ENCODE measurements around the gene TRIP12. TPM values are rescaled to one million over a fixed set of nuclear protein-coding genes. Genes with fewer than 3 reads are reported as not detected.

Gene TRIP12
- total and polyA plus RNA-seq, 2 of the 8 experiments (the other 6 are each of a cell fraction or from before 2014, with no cell fraction given) = 23.1 to 174 TPM

- TF ChIP-seq MAFK (IDR thresholded peaks at IDR 0.05; ENCODE audit: low read depth, low read length) (no peak), POLR2A (IDR thresholded peaks at IDR 0.05; ENCODE audit: control extremely low read depth in 1 of 2, low read depth in 2 of 2, low read length in 2 of 2) (no peak), GTF2F1 (IDR thresholded peaks at IDR 0.05; ENCODE audit: borderline replicate concordance, low read depth, low read length) (no peak), NRF1 (IDR thresholded peaks at IDR 0.05; ENCODE audit: low read depth, low read length) (no peak), SRF (IDR thresholded peaks at IDR 0.05; ENCODE audit: low read depth, low read length) (no peak)
- no peak overlapping the region for H2AFZ ChIP-seq (ENCODE audit: low read length)
- H3K23ac ChIP-seq (ENCODE audit: insufficient read length) = no peak overlapping the region
- ChIA-PET POLR2A (ENCODE audit: partially characterized antibody) (no interaction called here), CTCF (ENCODE audit: partially characterized antibody) (no interaction called here)
- no peak overlapping the region for H3K4ac ChIP-seq (replicated peaks; ENCODE audit: insufficient read length, low read depth, low read length)
- H3K4me3 ChIP-seq (ENCODE audit: extremely low read depth in 1 of 4, insufficient read depth in 2 of 4, low read depth in 3 of 4, low read length in 4 of 4) = no peak overlapping the region
- H2BK15ac ChIP-seq (ENCODE audit: low read length) = no peak overlapping the region
- no peak overlapping the region for H2BK12ac ChIP-seq (ENCODE audit: low read depth, low read length)
- no peaks in the 10 kb centered on the region; a peak in 1 of 4 replicates for H3K79me2 ChIP-seq (ENCODE audit: control insufficient read depth in 1 of 2, insufficient read depth in 2 of 2, low read length in 2 of 2)
- no peak overlapping the region for H2BK120ac ChIP-seq (replicated peaks; ENCODE audit: low read depth, low read length)
- H3K79me1 ChIP-seq (ENCODE audit: low read depth, low read length) = no peaks in the 10 kb centered on the region
- no peak overlapping the region for H3K56ac ChIP-seq (replicated peaks; ENCODE audit: insufficient read length, low read depth, low read length)
- no peak overlapping the region for H3K14ac ChIP-seq (ENCODE audit: insufficient read length)
- H3K36me3 ChIP-seq (ENCODE audit: control insufficient read depth in 2 of 4, insufficient read depth in 4 of 4, low read length in 3 of 4) = peaks cover 0 to 34% (median 3%) of the 10 kb centered on the region in 4 experiments; a peak in 3 of 8 replicates
- DNase-seq (ENCODE audit: low read depth in 1 of 2, low spot score in 2 of 2) (no peak), FAIRE-seq (no peak)
- H4K20me1 ChIP-seq (replicated peaks in 1 of 2; ENCODE audit: control insufficient read depth in 1 of 2, insufficient read depth in 2 of 2, low read length in 2 of 2) = no peaks in the 10 kb centered on the region
- H2BK20ac ChIP-seq (ENCODE audit: low read length) = no peak overlapping the region
- no peak overlapping the region for H2BK5ac ChIP-seq (ENCODE audit: low read depth, low read length)
- H3K27me3 ChIP-seq (replicated peaks in 1 of 4; ENCODE audit: control insufficient read depth in 3 of 4, extremely low read depth in 1 of 4, insufficient read depth in 3 of 4, low read length in 3 of 4) = no peaks in the 10 kb centered on the region
- no peak overlapping the region for H3K9ac ChIP-seq (replicated peaks in 1 of 4; ENCODE audit: extremely low read depth in 1 of 4, low read depth in 3 of 4, low read length in 3 of 4)
- H3K4me2 ChIP-seq (ENCODE audit: insufficient read depth in 1 of 2, low read depth in 2 of 2, low read length in 2 of 2) = no peak overlapping the region
- no peak overlapping the region for H2AK5ac ChIP-seq (ENCODE audit: low read depth, low read length)
- no peak overlapping the region for H4K91ac ChIP-seq (replicated peaks; ENCODE audit: insufficient read length, low read length)
- H3K27ac ChIP-seq (ENCODE audit: low read depth, low read length) = no peak overlapping the region
- H3K4me1 ChIP-seq (replicated peaks in 1 of 4; ENCODE audit: control insufficient read depth in 3 of 4, insufficient read depth in 4 of 4, low read length in 3 of 4) = no peaks in the 10 kb centered on the region
- WGBS, 2 experiments (ENCODE audit: extremely low coverage in 1 of 2, insufficient coverage in 1 of 2, insufficient read length in 1 of 2, insufficient replicate concordance in 2 of 2, low coverage in 1 of 2, low lambda C conversion rate in 2 of 2, missing lambda C conversion rate in 1 of 2) = 83% methylated on average over 2 of the region's 2 CpGs; no CpG with 5 or more reads in 1 of the 2 experiments
- no peaks in the 10 kb centered on the region for H3K9me3 ChIP-seq (ENCODE audit: insufficient read depth in 2 of 2, low read depth in 1 of 2, low read length in 1 of 2)
- no peak overlapping the region for H3K18ac ChIP-seq (ENCODE audit: extremely low read depth, low read length)
- H4K8ac ChIP-seq (ENCODE audit: extremely low read depth, insufficient read depth, low read length) = no peak overlapping the region
- H4K5ac ChIP-seq (ENCODE audit: insufficient read length, low read depth, low read length) = no peak overlapping the region
- H3K23me2 ChIP-seq (ENCODE audit: low read depth, low read length) = no peaks in the 10 kb centered on the region
These were observed 89.3 kb downstream of the TRIP12 start for GRCh38 chr2:229832510-229832898.
